ENCODE data around the gene RNF207. TPM values are rescaled to one million over a fixed set of nuclear protein-coding genes. Genes with fewer than 3 reads are reported as not detected.

The RNF207 gene
- polyA plus RNA-seq, 1 of the 3 experiments (the other 2 are of a cell fraction) = 25.4 TPM

- no peak overlapping the region for H3K4me2 ChIP-seq
- WGBS (ENCODE audit: low lambda C conversion rate) = 71% methylated on average over 19 of the region's 19 CpGs
- ChIA-PET POLR2A (no interaction called here), CTCF (interaction anchor here (1.2 to 2.3 kb wide), 3 partner anchors 33 to 111 kb away, joined by 3 to 10 read pairs (median 8); no protein-coding TSS in a partner anchor)
- no peak overlapping the region for H3K27ac ChIP-seq (ENCODE audit: low read depth in 2 of 2, low read length in 1 of 2)
- no peak overlapping the region for H3K4me3 ChIP-seq (ENCODE audit: low read depth in 2 of 2, low read length in 1 of 2)
- DNase-seq = no peak
- H4K20me1 ChIP-seq (ENCODE audit: insufficient read depth) = no peaks in the 10 kb centered on the region
- TF ChIP-seq RAD21 (IDR thresholded peaks at IDR 0.05; ENCODE audit: low read length) (no peak), REST (IDR thresholded peaks at IDR 0.05; ENCODE audit: low read depth, low read length) (no peak), JUND (IDR thresholded peaks at IDR 0.05) (no peak), TAF1 (IDR thresholded peaks at IDR 0.05; ENCODE audit: borderline replicate concordance, low read depth, low read length) (no peak), GATA2 (CRISPR knock-in tag; IDR thresholded peaks at IDR 0.05) (no peak), NFIC (IDR thresholded peaks at IDR 0.05; ENCODE audit: borderline replicate concordance) (no peak), IRF3 (IDR thresholded peaks at IDR 0.05; ENCODE audit: low read depth, low read length) (no peak), EZH2phosphoT487 (IDR thresholded peaks at IDR 0.05; ENCODE audit: borderline replicate concordance, low read depth) (no peak), NRF1 (IDR thresholded peaks at IDR 0.05; ENCODE audit: low read depth, low read length) (no peak), CTCF (IDR thresholded peaks at IDR 0.05) (no peak), TEAD4 (IDR thresholded peaks at IDR 0.05; ENCODE audit: borderline replicate concordance, insufficient read depth) (no peak), ZBTB33 (IDR thresholded peaks at IDR 0.05; ENCODE audit: borderline replicate concordance, low read depth) (no peak), RFX5 (IDR thresholded peaks at IDR 0.05; ENCODE audit: low read length) (no peak), FOSL2 (IDR thresholded peaks at IDR 0.05; ENCODE audit: borderline replicate concordance, low read depth) (no peak), RXRA (IDR thresholded peaks at IDR 0.05; ENCODE audit: borderline replicate concordance, low read depth) (no peak)
- no peaks in the 10 kb centered on the region for H3K9me2 ChIP-seq
- H3K36me3 ChIP-seq (replicated peaks in 1 of 2; ENCODE audit: control insufficient read depth in 1 of 2, insufficient read depth in 2 of 2, low read length in 1 of 2) = no peaks in the 10 kb centered on the region
- no peak overlapping the region for H2AFZ ChIP-seq (ENCODE audit: low read depth)
- no peaks in the 10 kb centered on the region for H3F3A ChIP-seq (replicated peaks; ENCODE audit: insufficient read depth)
- no peaks in the 10 kb centered on the region for H3K27me3 ChIP-seq (ENCODE audit: insufficient read depth)
- peaks cover 0 to 44% of the 10 kb centered on the region in 2 experiments; a peak in 1 of 4 replicates for H3K4me1 ChIP-seq (ENCODE audit: control insufficient read depth in 1 of 2, insufficient read depth in 2 of 2, low read depth in 1 of 2, low read length in 1 of 2)
- no peaks in the 10 kb centered on the region for H3K79me2 ChIP-seq (ENCODE audit: insufficient read depth)
- H3K9ac ChIP-seq = no peak overlapping the region
- H3K9me3 ChIP-seq = no peaks in the 10 kb centered on the region
These were observed 41.8 kb upstream of the RNF207 start for GRCh38 chr1:6163973-6164617.

Measured in SK-N-SH (cell line).